SKM-1 treated with dmso at 0.1 percent for 144 hours (cell line): Measurements from ENCODE around the gene TPMT.

Experiments
- DNase-seq: peaks from one replicate; lab custom pipeline; 2025; ENCODE audit not compliant: unreplicated experiment; lab: John Stamatoyannopoulos, UW

The TPMT gene

DNA sequence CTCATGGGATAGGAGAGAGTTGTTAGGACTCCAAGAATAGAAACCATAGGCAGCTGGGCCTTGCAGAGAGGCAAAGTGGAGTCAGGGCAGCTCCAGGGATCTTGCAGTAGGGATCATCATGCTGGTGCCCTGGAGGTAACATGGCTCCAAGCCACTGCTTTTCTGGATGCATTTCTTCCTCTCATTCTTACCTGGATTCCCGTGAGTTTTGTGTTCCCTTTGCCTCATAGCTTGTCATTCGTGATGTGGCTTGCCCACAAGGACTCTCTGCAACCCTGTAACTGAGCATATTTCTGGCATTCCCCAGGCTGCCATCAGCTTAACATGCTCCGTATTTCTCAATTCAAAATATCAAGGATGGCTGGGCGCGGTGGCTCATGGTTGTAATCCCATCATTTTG, 37.7 kb downstream of the TPMT start:
- no peak for DNase-seq

DNA sequence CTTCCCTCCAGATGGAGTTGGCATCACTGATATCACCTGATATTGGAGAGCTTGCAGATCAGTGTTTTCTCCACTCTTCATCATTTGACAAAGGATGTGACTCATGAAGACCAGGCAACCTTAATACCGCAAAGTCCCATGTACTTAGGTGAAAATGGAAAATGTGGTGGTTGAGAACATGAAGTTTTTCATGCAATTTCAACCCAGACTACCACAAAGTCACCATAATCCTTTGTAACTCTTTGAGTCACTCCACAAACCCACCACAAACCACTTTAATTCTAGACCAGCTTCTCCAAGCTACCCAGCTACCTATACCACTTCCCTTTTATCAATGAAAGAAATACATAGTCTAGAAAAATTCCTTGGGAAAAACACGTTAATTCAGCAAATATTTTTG, 39.5 kb downstream of the TPMT start:
- no peak for DNase-seq

GRCh38 chr6:18110162-18110561, 44.7 kb downstream of the TPMT start:
- no peak for DNase-seq

- no peak for DNase-seq
Observed at GRCh38 chr6:18107061-18107460, 47.8 kb downstream of the TPMT start.

GRCh38 chr6:18102783-18103509, 51.9 kb downstream of the TPMT start:
- DNase-seq: no peak

GRCh38 chr6:18101873-18102272, 53.0 kb downstream of the TPMT start:
- DNase-seq: no peak

- DNase-seq: no peak
Observed at GRCh38 chr6:18101271-18101670, 53.6 kb downstream of the TPMT start.

DNA sequence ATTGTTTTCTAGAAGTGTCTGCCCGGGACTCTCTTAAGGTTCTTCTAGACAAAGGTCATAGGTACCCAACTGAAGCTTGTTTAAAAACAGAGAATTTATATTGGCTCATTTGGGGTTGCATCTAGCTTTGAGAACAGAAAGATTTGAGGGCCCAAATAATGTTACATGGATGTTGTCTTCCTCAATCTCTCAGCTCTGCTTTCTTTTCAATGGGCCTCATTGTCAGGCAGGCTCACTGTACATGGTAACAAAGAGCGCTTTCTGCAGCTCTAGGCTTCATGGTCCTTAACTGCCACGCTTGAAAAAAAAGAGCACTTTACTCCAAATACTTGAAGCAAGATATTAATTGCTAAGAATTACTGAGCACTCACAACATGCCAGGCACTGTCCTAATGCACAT, 54.6 kb downstream of the TPMT start:
- no peak for DNase-seq

DNA sequence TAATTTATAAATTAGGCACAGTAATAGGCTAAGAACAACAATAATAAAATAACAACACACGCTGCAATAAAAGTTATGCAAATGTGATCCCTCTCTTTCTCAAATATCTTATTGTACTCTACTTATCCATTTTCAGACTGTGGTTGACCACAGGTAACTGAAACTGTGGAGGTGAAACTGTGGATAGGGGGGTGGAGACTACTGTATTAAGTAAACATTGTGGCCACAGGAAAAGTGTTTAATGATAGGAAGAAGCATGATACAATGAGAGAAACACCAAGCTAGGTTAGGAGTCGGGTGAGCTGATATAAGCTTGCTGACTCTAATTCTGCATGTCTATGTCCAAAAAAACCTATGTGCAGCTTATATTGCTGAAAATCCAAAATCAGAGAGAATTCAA, 55.4 kb downstream of the TPMT start:
- DNase-seq: no peak

- no peak for DNase-seq
Observed at GRCh38 chr6:18096423-18096822, 58.5 kb downstream of the TPMT start.

DNA sequence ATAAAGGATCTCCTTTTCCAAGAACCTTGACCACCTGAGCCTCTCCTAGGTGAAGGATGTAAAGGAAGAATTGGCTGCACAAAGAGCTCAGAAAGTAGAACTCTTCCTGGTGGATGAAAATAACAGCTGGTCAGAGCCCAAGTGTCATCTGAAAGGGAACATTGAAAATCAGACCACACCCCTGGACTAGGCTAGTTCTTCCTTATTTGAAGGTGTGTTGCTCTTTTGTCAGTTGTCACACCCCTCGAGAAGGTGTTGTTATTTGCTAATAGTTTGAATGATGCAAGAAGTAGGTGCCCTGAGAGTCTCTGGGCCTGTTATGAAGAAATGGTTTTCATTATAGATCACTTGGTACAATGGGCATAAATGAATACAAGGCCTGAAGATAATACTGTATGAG, 63.5 kb downstream of the TPMT start:
- DNase-seq: no peak

GRCh38 chr6:18090349-18090786, 64.5 kb downstream of the TPMT start:
- DNase-seq: no peak

- no peak for DNase-seq
Observed at GRCh38 chr6:18088419-18089296, 66.2 kb downstream of the TPMT start.

- no peak for DNase-seq
Observed at GRCh38 chr6:18087396-18088165, 67.3 kb downstream of the TPMT start.

GRCh38 chr6:18081025-18081668, 73.7 kb downstream of the TPMT start:
- no peak for DNase-seq

GRCh38 chr6:18080544-18080943, 74.3 kb downstream of the TPMT start:
- no peak for DNase-seq

GRCh38 chr6:18078866-18079265, 76.0 kb downstream of the TPMT start:
- no peak for DNase-seq
